ENCODE measurements around the gene KAT6B.

DNA sequence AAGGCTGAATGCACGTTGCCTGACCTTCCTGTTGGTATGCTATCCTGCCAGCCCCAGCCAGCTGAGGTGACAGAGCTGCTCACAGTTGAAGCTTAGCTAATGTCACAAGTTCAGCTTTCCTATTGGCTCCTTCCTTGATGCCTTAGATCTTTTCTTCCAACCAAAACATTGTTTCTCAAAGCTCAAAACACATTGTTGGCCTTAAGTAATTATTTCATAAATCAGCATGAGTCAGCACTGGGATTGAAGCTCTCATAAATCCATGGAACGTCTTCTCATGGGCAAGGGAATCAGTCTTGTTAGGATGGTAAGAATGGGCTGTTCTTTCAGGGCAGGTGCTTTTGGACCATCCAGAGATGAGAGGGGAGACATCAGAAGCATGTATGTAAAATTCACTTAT is 157.0 kb downstream of the KAT6B start:
- TF ChIP-seq, protein P1, sequence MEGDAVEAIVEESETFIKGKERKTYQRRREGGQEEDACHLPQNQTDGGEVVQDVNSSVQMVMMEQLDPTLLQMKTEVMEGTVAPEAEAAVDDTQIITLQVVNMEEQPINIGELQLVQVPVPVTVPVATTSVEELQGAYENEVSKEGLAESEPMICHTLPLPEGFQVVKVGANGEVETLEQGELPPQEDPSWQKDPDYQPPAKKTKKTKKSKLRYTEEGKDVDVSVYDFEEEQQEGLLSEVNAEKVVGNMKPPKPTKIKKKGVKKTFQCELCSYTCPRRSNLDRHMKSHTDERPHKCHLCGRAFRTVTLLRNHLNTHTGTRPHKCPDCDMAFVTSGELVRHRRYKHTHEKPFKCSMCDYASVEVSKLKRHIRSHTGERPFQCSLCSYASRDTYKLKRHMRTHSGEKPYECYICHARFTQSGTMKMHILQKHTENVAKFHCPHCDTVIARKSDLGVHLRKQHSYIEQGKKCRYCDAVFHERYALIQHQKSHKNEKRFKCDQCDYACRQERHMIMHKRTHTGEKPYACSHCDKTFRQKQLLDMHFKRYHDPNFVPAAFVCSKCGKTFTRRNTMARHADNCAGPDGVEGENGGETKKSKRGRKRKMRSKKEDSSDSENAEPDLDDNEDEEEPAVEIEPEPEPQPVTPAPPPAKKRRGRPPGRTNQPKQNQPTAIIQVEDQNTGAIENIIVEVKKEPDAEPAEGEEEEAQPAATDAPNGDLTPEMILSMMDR (conservative IDR thresholded peaks at IDR 0.05; ENCODE audit: low read depth, low read length): no peak
- no peak for TF ChIP-seq EZH2 (IDR thresholded peaks at IDR 0.05; ENCODE audit: borderline replicate concordance, low read depth, low read length, poor library complexity, severe bottlenecking)

All from A673 (cell line).